Pulmonary artery endothelial cell (primary cell): Measurements from ENCODE around the gene RPH3AL. TPM values are rescaled to one million over a fixed set of nuclear protein-coding genes. Genes with fewer than 3 reads are reported as not detected.
"Not testable (repeated sequence)": the region's sequence is repeated elsewhere in the genome, so short reads cannot be mapped to it uniquely, and the experiment has no call there.

Experiments used
- DNase-seq: peaks from one replicate; pipeline ENCODE4 v3.0.0-alpha.2; 2011; ENCODE audit warnings: low read depth, low spot score
- total RNA-seq: library from RNA; depleted of rRNA; stranded (reverse); fragments of >200 nt; gene quantifications from 2 replicates; pipeline ENCODE4 v1.2.3, GENCODE V29; 2014

RPH3AL gene
- total RNA-seq, 1 donor from 2014 or later, result 5.4 TPM

GRCh38 chr17:227078-227945 is 125.3 kb downstream of the RPH3AL start:
- DNase-seq, result no peak

DNA sequence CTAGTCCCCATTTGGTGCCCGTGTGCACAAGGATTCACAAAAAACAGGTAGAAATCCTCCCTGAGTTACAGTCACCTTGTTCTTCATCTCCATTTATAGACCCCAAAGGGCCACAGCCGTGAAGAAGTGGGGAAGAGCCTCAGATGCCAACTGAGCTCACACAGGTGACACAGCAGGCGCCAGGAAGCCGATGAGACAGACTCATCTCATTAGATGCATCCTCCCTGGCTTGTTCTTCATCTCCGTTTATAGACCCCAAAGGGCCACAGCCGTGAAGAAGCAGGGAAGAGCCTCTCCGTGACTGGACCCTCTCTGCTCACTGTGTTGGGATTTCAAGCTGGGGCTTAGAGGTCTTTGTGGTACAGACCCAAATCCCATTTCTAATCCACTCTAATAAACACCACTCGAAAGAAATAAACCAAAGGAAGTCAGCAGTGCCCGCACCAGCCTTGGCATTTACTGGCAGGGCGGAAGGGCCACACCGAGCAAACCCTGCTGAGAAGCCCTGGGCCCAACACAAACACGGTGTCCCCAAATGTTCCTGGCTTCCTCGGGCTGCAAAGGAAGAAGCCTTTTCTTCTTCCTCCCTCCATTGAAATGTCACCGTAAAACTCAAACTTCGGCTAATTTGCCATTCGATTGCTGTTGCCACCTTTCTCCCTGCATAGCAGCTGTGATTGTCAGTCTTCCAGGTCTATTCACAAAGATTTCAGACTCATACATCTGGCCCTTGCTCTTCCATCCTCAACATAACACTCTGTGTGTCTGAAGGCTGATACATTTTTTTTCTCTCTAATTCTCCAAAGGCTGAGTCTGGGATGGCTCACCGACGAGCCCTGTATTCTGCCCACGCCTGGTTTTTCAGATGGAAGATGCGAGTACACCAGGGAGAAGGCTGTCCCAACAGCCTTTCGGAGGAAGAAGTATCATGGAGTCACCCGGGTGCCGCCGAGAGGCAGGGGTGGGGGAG is 126.2 kb downstream of the RPH3AL start:
- no peak for DNase-seq

DNA sequence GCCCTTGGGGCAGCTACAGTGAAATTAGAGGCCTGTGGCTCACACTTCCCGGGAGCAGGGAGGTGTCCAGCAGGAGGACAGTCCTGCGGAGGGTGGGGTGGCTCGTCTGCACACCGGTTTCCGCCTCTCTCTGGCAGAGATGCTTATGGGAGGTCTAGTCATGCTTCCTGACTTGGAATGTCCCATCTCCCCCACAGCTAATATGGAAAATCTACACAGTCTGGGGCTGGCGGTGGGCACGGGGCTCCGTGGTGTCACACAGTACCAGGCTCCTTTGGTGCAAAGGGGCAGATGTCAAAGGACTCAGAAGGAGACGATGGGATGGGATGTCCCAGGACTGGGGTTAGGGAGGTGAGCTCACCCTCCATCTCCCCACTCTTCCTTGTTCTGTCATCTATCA is 127.1 kb downstream of the RPH3AL start:
- no peak for DNase-seq

DNA sequence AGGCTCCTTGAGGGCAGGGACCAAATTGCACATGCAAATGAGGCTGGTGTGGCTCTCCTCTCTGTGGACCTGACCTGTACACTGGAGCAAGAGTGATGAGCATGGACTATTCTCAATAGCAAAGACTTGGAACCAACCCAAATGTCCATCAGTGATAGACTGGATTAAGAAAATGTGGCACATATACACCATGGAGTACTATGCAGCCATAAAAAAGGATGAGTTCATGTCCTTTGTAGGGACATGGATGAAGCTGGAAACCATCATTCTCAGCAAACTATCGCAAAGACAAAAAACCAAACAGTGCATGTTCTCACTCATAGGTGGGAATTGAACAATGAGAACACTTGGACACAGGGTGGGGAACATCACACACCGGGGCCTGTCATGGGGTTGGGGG is 128.0 kb downstream of the RPH3AL start:
- DNase-seq, result not testable (repeated sequence)

GRCh38 chr17:223723-224471 is 128.7 kb downstream of the RPH3AL start:
- DNase-seq, result no peak

GRCh38 chr17:222172-222571 is 130.4 kb downstream of the RPH3AL start:
- no peak for DNase-seq

DNA sequence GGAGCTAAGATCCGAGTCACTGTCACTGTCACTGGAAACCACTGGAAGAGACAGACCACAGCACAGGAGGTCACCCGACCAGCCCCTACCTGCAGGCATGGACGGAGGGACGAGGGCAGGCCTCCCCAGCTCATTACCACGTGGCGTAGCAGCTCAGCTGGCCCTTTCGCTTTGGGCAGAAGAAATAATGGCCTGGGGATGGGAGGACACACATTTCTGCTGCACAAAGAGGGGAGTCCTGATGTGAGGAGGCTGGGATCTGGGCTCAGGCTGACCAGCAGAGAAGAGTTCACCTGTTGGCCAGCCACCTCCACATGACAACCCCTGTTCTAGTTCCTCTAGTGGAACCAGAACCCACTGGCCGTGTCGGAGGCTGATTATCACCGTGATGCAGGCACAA is 132.9 kb downstream of the RPH3AL start:
- DNase-seq, result no peak

GRCh38 chr17:218432-219110 is 134.0 kb downstream of the RPH3AL start:
- DNase-seq, result no peak

DNA sequence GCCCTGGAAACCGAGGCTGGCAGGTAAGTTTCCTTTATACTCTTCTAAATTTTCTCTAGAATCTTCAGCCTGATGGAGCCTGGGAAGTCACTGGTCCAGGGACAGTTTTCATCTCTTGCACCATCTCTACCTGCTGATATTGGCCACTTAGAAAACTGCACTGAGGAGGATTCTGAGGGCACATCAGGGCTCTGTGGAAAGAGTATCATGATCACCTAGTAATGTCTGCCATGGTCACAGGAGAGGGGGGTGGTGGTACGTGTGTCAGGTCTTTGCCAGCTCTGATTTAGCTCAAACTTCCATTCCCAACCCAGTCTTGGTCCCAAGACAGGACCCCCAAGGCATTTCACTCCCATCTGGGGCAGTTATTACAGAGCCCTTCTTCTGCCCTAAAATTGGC is 136.0 kb downstream of the RPH3AL start:
- no peak for DNase-seq

- not testable (repeated sequence) for DNase-seq
Observed at GRCh38 chr17:215563-216478, 136.8 kb downstream of the RPH3AL start.

- DNase-seq, result no peak
Observed at GRCh38 chr17:214881-215331, 137.7 kb downstream of the RPH3AL start.

- no peak for DNase-seq
Observed at GRCh38 chr17:213286-214105, 139.1 kb downstream of the RPH3AL start.

DNA sequence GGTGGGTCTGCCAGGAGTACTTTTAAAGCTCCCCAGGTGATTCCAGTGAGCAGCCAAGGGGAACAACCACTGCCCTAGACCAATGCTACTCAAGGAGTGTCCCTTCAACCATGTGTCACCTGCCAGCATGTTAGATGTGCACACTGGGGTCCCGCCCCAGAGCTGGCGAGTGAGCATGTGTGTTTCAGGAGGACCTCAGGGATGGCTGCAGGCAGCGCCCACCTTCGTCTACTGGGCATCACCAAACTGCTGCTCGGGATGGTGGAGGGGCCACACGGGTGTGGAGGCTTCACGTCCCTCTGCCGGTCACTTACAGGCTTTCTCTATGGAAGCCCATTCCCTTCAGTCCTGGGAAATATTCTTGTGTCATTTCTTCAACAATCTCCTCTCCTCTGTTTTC is 142.2 kb downstream of the RPH3AL start:
- DNase-seq, result no peak

GRCh38 chr17:208429-208828 is 144.2 kb downstream of the RPH3AL start:
- DNase-seq, result no peak

DNA sequence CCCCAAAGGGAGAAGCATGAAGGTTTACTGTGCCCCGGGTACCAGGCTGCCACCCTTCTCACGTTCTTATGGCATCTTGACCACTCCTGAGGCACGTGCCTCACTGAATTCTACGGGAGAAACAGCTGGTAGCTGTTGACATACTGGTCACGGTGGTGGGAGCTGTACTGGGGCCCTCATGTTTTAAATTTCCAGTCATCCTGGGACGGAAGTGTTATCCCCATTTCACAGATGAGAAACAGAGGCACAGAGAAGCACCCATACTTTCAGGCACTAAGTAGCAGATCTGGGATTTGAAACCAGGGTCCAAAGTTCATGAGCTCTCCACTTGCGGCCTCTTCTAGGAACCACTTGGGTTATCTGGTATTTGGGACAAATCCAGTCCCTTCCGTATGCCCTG is 144.8 kb downstream of the RPH3AL start:
- DNase-seq, result no peak

GRCh38 chr17:206941-207560 is 145.6 kb downstream of the RPH3AL start:
- DNase-seq, result no peak

GRCh38 chr17:206484-206883 is 146.1 kb downstream of the RPH3AL start:
- not testable (repeated sequence) for DNase-seq

GRCh38 chr17:205817-206216 is 146.8 kb downstream of the RPH3AL start:
- no peak for DNase-seq
